GM19043 (cell line): Measurements from ENCODE around the gene THSD4.
"Not testable (repeated sequence)": the region's sequence is repeated elsewhere in the genome, so short reads cannot be mapped to it uniquely, and the experiment has no call there.

Experiments
- ATAC-seq: cut with Tn5 transposase; IDR thresholded peaks from one replicate; pipeline ENCODE4 v1.9.1; 2021; ENCODE audit warnings: low read depth; ENCODE audit not compliant: unreplicated experiment

The THSD4 gene

DNA sequence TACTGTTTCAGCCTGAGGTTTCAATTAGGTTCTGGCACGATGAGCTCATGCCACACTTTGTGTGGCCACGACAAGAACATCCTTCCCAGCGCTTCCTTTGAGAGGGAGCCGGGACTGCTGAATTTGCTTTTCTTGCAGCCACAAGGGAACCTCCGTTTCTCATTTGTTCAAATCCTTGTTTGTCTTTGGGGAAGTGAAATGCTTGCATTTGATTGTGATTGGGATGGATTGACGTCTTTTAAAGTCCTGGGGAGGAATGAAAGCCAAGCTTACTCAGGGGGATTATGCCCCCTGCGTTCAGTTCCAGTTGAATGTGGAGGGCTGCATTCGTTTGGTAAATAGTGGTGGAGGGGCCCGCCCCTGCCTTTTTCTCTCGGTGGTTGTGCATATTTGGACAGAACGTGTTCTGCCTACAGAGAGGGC lies 277.6 kb downstream of the THSD4 start:
- no peak for ATAC-seq

- no peak for ATAC-seq
Measured at GRCh38 chr15:71393383-71393782, 278.1 kb downstream of the THSD4 start.

- ATAC-seq = no peak
Measured at GRCh38 chr15:71396536-71397125, 281.4 kb downstream of the THSD4 start.

GRCh38 chr15:71397377-71397776 lies 282.1 kb downstream of the THSD4 start:
- ATAC-seq = no peak

DNA sequence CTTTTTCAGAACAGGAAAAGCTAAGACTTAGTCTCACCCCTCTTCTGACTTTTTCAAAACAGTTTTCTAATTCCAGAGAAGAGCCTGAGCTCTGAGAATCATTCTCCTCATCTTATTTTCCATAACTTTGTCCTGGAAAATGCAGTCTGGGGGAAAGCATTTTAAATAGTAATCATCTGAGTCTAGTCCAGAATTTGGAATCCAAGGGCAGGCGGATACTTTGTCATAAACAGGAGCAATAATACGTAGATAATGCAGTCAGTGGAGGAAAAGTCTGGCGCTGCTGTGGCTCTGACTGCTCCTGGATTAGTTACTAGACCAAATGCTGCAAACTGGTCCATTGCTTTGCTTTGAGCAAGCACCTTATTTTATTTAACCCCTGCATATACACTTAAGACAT lies 285.0 kb downstream of the THSD4 start:
- no peak for ATAC-seq

GRCh38 chr15:71401728-71402127 lies 286.5 kb downstream of the THSD4 start:
- not testable (repeated sequence) for ATAC-seq

- no peak for ATAC-seq
Measured at GRCh38 chr15:71409541-71409940, 294.3 kb downstream of the THSD4 start.

DNA sequence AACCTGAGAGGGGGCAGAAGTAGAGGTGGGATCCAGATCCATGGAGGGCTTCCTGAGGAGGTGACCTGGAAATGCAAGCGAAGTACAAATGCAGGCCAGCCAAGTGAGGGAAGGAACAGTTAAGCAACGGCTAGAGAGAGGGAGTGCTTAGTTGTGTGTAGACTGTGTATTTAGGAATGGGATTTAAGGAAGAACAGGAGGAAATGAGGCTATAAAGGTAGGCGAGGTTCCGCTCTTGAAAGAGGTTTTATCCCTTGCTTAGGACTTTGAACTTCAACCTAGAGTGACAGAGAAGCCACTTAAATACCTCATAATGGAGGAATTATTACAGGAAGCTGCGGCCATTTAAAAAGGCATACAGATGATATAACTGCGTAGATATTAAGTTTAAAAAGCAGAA lies 295.1 kb downstream of the THSD4 start:
- no peak for ATAC-seq

- ATAC-seq = no peak
Measured at GRCh38 chr15:71411538-71412482, 296.5 kb downstream of the THSD4 start.

DNA sequence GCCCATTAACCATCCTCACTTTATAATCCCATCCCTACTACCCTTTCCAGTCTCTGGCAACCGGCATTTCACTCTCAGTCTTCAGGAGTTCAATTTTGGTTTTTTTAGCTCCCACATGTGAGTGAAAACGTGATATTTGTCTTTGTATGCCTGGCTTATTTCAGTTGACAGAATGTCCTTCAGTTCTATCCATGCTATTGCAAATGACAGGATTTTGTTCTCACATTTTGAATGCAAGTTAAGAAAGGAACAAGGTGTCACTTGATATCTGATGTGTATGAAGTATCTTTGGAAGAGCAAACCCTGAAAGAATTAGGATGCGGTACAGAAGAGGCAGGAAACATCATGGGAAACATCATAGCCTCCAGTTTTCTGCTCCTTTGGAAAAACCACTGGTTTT lies 298.1 kb downstream of the THSD4 start:
- no peak for ATAC-seq

DNA sequence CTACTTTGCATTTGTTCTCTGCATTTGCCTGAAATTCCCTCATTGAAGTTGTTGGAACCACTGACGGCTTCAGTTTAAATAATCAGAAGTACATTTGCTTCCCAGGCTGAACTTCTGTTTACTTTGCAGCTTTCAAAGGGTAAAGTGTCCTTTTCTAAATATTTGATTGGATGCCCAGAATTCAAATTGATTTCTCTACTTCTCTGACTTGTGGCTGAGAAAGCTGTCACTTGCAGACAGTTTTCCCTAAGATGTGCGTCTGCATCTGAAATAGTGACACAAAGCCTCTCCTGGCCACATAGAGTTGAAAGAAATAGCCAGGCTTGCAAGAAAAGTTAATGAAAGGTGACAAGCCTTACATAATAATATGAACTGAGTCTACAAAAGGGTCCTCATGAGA lies 299.6 kb downstream of the THSD4 start:
- no peak for ATAC-seq

DNA sequence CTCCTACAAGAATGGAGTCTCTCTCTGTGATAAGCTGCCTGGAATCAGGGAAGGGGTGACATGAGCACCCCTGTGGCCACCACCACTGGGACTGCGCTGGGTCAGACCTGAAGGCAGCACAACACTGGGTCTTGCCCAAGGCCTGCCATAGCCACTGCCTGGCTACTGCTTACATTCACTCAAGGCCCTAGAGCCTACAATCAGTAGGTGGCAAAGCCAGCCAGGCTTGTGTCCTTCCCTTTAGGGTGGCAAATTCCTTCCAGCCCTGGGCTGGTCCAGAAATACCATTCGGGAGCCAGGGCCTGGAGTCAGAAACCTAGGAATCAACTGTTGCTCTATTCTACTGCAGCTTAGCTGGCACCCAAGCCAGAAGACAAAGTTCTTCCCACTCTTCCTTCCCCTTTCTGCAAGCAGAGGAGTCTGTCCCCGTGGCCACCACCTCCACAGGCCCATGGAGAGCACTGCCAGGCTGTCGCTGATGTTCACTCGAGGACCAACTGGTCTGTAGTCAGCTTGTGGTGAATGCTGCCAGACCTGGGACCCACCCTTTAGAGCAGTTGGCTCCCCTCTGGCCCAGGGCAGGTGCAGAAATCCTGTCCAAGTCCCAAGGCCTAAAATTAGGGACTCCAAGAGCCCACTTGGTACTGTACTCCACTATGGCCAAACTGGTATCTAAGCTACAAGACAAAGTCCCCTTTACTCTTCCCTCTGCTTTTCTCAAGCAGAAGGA lies 307.4 kb downstream of the THSD4 start:
- no peak for ATAC-seq

DNA sequence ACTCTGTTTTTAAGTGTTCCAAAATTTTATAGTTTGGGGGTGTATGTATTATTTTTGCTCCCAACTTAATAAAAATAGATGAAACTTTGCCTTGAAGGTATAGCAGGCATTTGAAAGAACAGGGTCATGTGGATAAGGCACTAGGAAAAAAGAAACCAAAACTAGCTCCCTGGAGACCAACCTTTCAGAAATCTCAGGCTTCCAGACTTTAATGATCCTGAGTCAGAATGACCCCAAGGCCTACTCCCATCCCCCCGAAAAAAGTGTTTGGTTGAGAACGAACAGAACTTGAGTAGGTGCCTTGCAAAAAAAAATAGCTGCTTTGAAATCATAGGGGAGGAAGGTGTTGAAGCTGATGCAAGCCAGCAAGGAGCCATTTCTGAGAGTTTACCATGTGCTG lies 309.5 kb downstream of the THSD4 start:
- ATAC-seq = no peak

GRCh38 chr15:71425388-71425787 lies 310.1 kb downstream of the THSD4 start:
- no peak for ATAC-seq

- no peak for ATAC-seq
Measured at GRCh38 chr15:71426792-71427191, 311.5 kb downstream of the THSD4 start.

DNA sequence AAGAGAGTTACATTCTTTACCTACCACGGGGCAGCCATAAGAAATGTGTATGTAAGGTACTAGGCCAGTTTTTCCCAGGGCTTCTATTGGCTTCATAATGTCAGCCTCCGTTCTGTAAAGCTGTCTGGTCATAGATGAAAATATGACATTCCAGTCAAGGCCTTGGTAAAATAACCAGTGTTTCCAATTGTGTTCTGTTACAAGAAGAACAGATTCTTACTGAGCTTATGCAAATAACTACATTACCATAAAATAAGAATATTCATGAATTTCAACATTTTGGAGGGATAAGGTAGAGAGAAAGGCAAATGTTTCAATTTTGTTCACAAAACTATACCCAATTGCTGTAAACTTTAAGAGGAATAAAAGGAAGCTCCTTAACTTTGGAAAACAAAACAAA lies 315.5 kb downstream of the THSD4 start:
- no peak for ATAC-seq

GRCh38 chr15:71431343-71432336 lies 316.4 kb downstream of the THSD4 start:
- no peak for ATAC-seq

GRCh38 chr15:71433402-71433801 lies 318.1 kb downstream of the THSD4 start:
- no peak for ATAC-seq

GRCh38 chr15:71434774-71435173 lies 319.5 kb downstream of the THSD4 start:
- no peak for ATAC-seq

DNA sequence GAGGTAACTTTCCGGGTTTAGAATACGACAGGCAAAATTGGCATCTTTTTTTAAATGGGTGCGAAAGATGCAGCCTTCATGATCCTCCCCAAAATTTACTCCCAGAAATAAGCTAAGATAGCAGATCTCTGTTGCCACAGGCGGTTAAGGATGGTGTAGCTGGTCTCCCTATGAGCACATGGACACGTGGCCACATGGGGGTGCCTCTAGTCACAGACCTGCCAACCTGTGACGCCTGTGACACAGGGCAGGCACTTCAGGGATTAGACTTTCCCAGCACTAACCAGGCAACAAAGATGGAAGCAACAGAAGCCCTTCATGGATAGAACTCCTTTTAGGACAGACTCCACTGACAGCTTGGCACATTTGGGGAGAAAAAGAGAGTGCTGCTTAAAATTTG lies 320.3 kb downstream of the THSD4 start:
- ATAC-seq = no peak
